Activated CD4-positive, CD25-positive, alpha-beta regulatory T cell treated with anti-CD3 and anti-CD28 coated beads, Interleukin-2, amount 50 U/mL, for 16 hours (primary cell): ENCODE measurements around the gene CDC5L.

Source experiments
- DNase-seq: peaks from one replicate; pipeline ENCODE4 v3.0.0-alpha.2; 2020; ENCODE audit warnings: low read depth, low spot score

CDC5L gene

GRCh38 chr6:44498436-44498835 is 110.9 kb downstream of the CDC5L start:
- DNase-seq: no peak

GRCh38 chr6:44499609-44500008 is 112.1 kb downstream of the CDC5L start:
- DNase-seq: no peak
